ENCODE results near the gene MRPS25.

MRPS25 gene

DNA sequence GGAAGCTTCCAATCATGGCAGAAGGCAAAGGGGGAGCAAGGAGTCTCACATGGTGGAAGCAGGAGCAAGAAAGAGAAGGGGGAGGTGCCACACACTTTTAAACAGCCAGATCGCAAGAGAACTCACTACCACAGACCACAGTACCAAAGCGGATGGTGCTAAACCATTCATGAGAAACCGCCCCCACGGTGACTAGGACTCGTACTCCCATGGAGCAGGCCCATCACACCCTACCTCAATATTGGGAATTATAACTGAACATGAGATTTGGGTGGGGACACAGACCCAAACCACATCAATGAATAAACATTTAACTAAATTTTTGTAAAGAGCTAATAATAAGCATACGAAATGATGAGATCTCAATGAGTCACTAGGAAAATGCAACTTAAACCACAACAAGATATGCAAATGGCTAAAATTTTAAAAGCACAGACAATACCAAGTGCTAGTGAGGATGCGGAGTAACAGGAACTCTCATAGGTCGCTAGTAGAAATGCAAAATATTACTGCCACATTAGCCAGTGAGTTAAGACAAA, 10.0 kb downstream of the MRPS25 start:
- H3K4me3 ChIP-seq (ENCODE audit: low read depth, low read length): no peak overlapping the region
- TF ChIP-seq CTCF (IDR thresholded peaks at IDR 0.05; ENCODE audit: low read depth, low read length): no peak

- H3K4me3 ChIP-seq (ENCODE audit: low read depth, low read length): no peak overlapping the region
- TF ChIP-seq CTCF (IDR thresholded peaks at IDR 0.05; ENCODE audit: low read depth, low read length): no peak
Measured at GRCh38 chr3:15053541-15053940, 11.6 kb downstream of the MRPS25 start.

DNA sequence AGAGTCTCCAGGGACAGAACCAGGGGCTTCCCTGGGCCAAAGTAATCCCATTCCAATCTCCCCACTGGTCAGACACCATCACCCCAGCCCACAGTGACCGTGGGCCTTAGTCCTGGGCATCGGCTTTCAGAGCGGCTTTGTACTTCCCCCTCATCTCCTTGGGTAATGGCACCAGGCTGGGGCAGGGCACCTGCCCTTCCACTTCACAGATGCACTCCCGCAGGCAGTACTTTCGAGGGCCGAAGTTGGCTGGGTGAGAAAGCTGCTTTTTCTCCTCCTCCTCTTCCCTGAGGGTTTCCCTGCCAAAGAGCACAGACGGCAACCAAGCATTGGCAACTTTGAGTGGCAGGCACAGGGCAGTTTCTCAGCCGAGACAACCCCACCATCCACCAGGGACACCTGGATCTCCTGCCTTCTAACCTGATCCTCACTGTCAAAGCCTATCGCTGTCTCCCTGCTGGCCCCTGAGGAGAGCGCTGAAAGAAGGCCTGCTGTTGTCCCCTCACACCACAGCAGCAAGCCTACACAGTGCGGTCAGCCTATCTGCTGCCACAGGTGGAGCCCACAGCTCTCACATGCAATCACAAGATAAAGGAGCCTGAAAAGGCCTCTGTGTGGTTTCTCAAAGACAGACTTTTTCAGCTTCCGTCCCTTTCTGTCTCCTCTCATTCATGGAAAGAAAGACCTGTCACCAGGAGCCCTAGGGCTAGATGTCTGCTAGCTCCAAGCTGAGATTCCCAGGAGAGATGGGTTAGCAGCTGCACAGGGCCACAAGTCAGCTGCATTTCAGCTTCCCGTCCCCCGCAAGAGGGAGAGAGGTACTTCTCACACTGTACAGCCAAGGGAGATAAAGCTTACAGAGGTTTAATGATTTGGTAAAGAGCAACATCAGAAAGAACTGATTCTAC, 12.5 kb downstream of the MRPS25 start:
- no peak for TF ChIP-seq CTCF (IDR thresholded peaks at IDR 0.05; ENCODE audit: low read depth, low read length)
- no peak overlapping the region for H3K4me3 ChIP-seq (ENCODE audit: low read depth, low read length)

DNA sequence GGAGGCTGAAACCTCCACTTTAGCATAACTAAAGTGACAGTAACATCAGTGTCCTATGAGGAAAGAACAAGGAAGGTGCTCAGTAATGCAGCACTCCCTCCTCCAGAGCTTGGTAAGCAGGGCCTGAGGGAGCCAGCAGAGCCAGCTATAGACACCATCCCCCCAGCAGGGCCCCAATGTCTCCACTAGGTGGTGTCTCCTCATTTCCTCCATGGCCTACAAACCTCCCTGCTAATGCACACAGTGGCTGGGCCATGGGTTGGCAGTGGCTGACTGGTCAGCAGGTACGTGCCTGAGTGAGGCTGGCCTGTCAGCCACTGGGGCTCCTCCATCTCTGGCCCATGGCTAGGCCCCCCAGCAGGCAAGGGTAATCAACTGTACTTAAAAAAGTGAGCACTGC, 13.6 kb downstream of the MRPS25 start:
- peak; percentile 60 for TF ChIP-seq CTCF (IDR thresholded peaks at IDR 0.05; ENCODE audit: low read depth, low read length)
- no peak overlapping the region for H3K4me3 ChIP-seq (ENCODE audit: low read depth, low read length)

DNA sequence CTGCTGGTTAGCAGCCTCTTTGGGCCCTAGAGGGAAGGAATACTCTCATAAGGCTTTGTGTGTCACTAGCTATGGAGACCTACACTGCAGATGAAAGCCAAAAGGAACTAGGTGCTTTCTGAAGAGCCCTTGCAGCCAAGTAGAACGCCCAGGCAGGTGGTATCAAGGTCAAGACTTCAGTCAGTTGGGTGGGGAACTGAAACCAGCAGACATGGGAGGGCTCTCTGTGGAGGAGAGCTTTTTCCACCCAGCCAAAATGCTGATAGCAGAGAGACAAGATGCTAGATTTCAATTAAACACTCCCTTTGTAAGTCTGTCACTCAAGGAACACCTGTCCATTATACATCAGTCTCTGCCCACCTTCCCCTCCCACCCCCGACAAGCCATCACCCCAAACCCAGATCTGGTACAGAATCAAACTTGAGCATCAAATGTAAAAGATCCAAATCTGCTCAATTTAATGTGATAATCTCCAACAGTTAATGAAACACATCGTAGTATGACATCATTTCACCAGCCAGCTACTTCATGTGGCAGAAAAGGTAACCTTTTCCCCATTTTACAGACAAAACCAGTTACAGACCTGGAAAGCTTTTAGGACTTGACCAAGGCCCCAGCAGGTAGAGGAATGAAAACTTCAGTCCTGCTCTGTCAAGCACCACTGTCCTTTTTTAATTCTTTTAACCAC, 14.6 kb downstream of the MRPS25 start:
- TF ChIP-seq CTCF (IDR thresholded peaks at IDR 0.05; ENCODE audit: low read depth, low read length): no peak
- H3K4me3 ChIP-seq (ENCODE audit: low read depth, low read length): no peak overlapping the region

GRCh38 chr3:15049584-15049983, 15.5 kb downstream of the MRPS25 start:
- no peak for TF ChIP-seq CTCF (IDR thresholded peaks at IDR 0.05; ENCODE audit: low read depth, low read length)
- no peak overlapping the region for H3K4me3 ChIP-seq (ENCODE audit: low read depth, low read length)

- H3K4me3 ChIP-seq (ENCODE audit: low read depth, low read length): no peak overlapping the region
Measured at GRCh38 chr3:15045667-15046066, 19.4 kb downstream of the MRPS25 start.

More at GRCh38 chr3:15045667-15046066, 19.4 kb downstream of the MRPS25 start:
- no peak for TF ChIP-seq CTCF (IDR thresholded peaks at IDR 0.05; ENCODE audit: low read depth, low read length)

Data from WI38 (cell line).